Mesodermal cell (in vitro differentiated cells): ENCODE data around the gene SLC39A10.
A peak's percentile ranks its signal among the peaks of the same experiment; 100 is the strongest.

Experiments
- H3K27ac ChIP-seq: 2 replicates; pipeline ENCODE4 v1.7.0; 2013; ENCODE audit warnings: mild to moderate bottlenecking, low read depth, low read length, moderate library complexity; ENCODE audit not compliant: severe bottlenecking
- H3K36me3 ChIP-seq: 2 replicates; pipeline ENCODE4 v1.7.1; 2013; ENCODE audit warnings: mild to moderate bottlenecking, low read length, moderate library complexity; ENCODE audit not compliant: control insufficient read depth, insufficient read depth
- H3K4me1 ChIP-seq: one replicate; pipeline ENCODE4 v1.7.1; 2013; ENCODE audit warnings: mild to moderate bottlenecking, low read length; ENCODE audit not compliant: insufficient read depth, control insufficient read depth, poor library complexity, severe bottlenecking
- H3K4me3 ChIP-seq: 2 replicates; pipeline ENCODE4 v1.7.0; 2013; ENCODE audit warnings: low read length, control low read depth, mild to moderate bottlenecking; ENCODE audit not compliant: insufficient read depth, poor library complexity, severe bottlenecking; ENCODE audit errors: extremely low read depth
- H3K9me3 ChIP-seq: 2 replicates; pipeline ENCODE4 v1.7.1; 2013; ENCODE audit warnings: mild to moderate bottlenecking, low read length, moderate library complexity; ENCODE audit not compliant: control insufficient read depth
- WGBS, 2 experiments: methylation state at CpG; one replicate each; pipeline ENCODE4 v1.1.5; 2013; ENCODE audit warnings: missing lambda C conversion rate in 2 of 2; ENCODE audit not compliant: insufficient coverage in 2 of 2; 5-methylcytosine and 5-hydroxymethylcytosine counted together

Gene SLC39A10

GRCh38 chr2:195695002-195695631 lies 38.1 kb downstream of the SLC39A10 start:
- no peaks in the 10 kb centered on the region for H3K4me1 ChIP-seq
- no peaks in the 10 kb centered on the region for H3K9me3 ChIP-seq
- peaks cover 9% of the 10 kb centered on the region for H3K36me3 ChIP-seq
- H3K27ac ChIP-seq, result peak overlapping the region; percentile 58
- 76 to 92% methylated on average over 2 to 7 of the region's 8 CpGs for WGBS, 2 experiments
- no peak overlapping the region for H3K4me3 ChIP-seq

- WGBS, 2 experiments, result no CpG with 5 or more reads among the region's 1 CpG
Observed at GRCh38 chr2:195696012-195696411, 39.0 kb downstream of the SLC39A10 start.

GRCh38 chr2:195697681-195698220 lies 40.7 kb downstream of the SLC39A10 start:
- 67% methylated on average over 1 of the region's 3 CpGs; no CpG with 5 or more reads in 1 of the 2 experiments for WGBS, 2 experiments
- no peak overlapping the region for H3K4me3 ChIP-seq
- H3K36me3 ChIP-seq, result peaks cover 9% of the 10 kb centered on the region
- H3K9me3 ChIP-seq, result peaks cover 5% of the 10 kb centered on the region
- no peaks in the 10 kb centered on the region for H3K4me1 ChIP-seq
- no peak overlapping the region for H3K27ac ChIP-seq

More at GRCh38 chr2:195696012-195696411, 39.0 kb downstream of the SLC39A10 start:
- H3K4me3 ChIP-seq, result no peak overlapping the region
- no peaks in the 10 kb centered on the region for H3K4me1 ChIP-seq
- no peak overlapping the region for H3K27ac ChIP-seq
- peaks cover 5% of the 10 kb centered on the region for H3K9me3 ChIP-seq
- peaks cover 9% of the 10 kb centered on the region for H3K36me3 ChIP-seq

- Histone ChIP-seq H3K9me3 (peaks cover 5% of the 10 kb centered on the region), H3K27ac (no peak overlapping the region), H3K4me3 (no peak overlapping the region), H3K36me3 (peaks cover 2% of the 10 kb centered on the region), H3K4me1 (no peaks in the 10 kb centered on the region)
- 100% methylated on average over 1 of the region's 3 CpGs for WGBS, 2 experiments
Observed at GRCh38 chr2:195700480-195700879, 43.5 kb downstream of the SLC39A10 start.

GRCh38 chr2:195706161-195706900 lies 49.3 kb downstream of the SLC39A10 start:
- no peaks in the 10 kb centered on the region for H3K9me3 ChIP-seq
- WGBS, 2 experiments, result 50 to 60% methylated on average over 1 of the region's 5 CpGs
- H3K4me3 ChIP-seq, result no peak overlapping the region
- peaks cover 12% of the 10 kb centered on the region for H3K36me3 ChIP-seq
- no peak overlapping the region for H3K27ac ChIP-seq
- no peaks in the 10 kb centered on the region for H3K4me1 ChIP-seq

GRCh38 chr2:195709901-195710806 lies 53.1 kb downstream of the SLC39A10 start:
- no peak overlapping the region for H3K4me3 ChIP-seq
- H3K4me1 ChIP-seq, result no peaks in the 10 kb centered on the region
- peaks cover 33% of the 10 kb centered on the region for H3K36me3 ChIP-seq
- WGBS, 2 experiments, result no CpG with 5 or more reads among the region's 2 CpGs
- no peaks in the 10 kb centered on the region for H3K9me3 ChIP-seq
- H3K27ac ChIP-seq, result no peak overlapping the region

GRCh38 chr2:195711478-195711877 lies 54.5 kb downstream of the SLC39A10 start:
- no peaks in the 10 kb centered on the region for H3K9me3 ChIP-seq
- no peak overlapping the region for H3K27ac ChIP-seq
- H3K4me1 ChIP-seq, result no peaks in the 10 kb centered on the region
- peaks cover 37% of the 10 kb centered on the region for H3K36me3 ChIP-seq
- H3K4me3 ChIP-seq, result no peak overlapping the region

- no peaks in the 10 kb centered on the region for H3K9me3 ChIP-seq
Observed at GRCh38 chr2:195716466-195716865, 59.4 kb downstream of the SLC39A10 start.

GRCh38 chr2:195721042-195721441 lies 64.0 kb downstream of the SLC39A10 start:
- Histone ChIP-seq H3K4me1 (no peaks in the 10 kb centered on the region), H3K36me3 (peaks cover 28% of the 10 kb centered on the region), H3K9me3 (no peaks in the 10 kb centered on the region), H3K4me3 (no peak overlapping the region), H3K27ac (no peak overlapping the region)
- WGBS, 2 experiments, result 100% methylated on average over 1 of the region's 2 CpGs; no CpG with 5 or more reads in 1 of the 2 experiments

More at GRCh38 chr2:195716466-195716865, 59.4 kb downstream of the SLC39A10 start:
- Histone ChIP-seq H3K4me1 (no peaks in the 10 kb centered on the region), H3K36me3 (peaks cover 43% of the 10 kb centered on the region), H3K4me3 (no peak overlapping the region), H3K27ac (no peak overlapping the region)
- WGBS, 2 experiments, result no CpG with 5 or more reads among the region's 4 CpGs

- Histone ChIP-seq H3K9me3 (no peaks in the 10 kb centered on the region), H3K36me3 (peaks cover 22% of the 10 kb centered on the region), H3K27ac (no peak overlapping the region), H3K4me3 (no peak overlapping the region), H3K4me1 (no peaks in the 10 kb centered on the region)
- no CpG with 5 or more reads among the region's 1 CpG for WGBS, 2 experiments
Observed at GRCh38 chr2:195722075-195722474, 65.0 kb downstream of the SLC39A10 start.
